ENCODE measurements around the gene CCBE1.
A peak's percentile ranks its signal among the peaks of the same experiment; 100 is the strongest.
"Not testable (repeated sequence)": the region's sequence is repeated elsewhere in the genome, so short reads cannot be mapped to it uniquely, and the experiment has no call there.

Gene CCBE1

GRCh38 chr18:59697236-59697932 is at the start of gene CCBE1:
Gene CCBE1 (minus strand): TSS chr18:59697423.
- peak in 1 of 3 experiments; percentile 3 for DNase-seq (ENCODE audit: low read depth in 3 of 3)

GRCh38 chr18:59744271-59744721 is 47.1 kb upstream of the CCBE1 start:
- no peak for DNase-seq (ENCODE audit: low read depth in 3 of 3)

GRCh38 chr18:59743566-59743965 is 46.3 kb upstream of the CCBE1 start:
- DNase-seq (ENCODE audit: low read depth in 3 of 3): no peak

GRCh38 chr18:59742325-59743111 is 45.3 kb upstream of the CCBE1 start:
- no peak for DNase-seq (ENCODE audit: low read depth in 3 of 3)

- no peak for DNase-seq (ENCODE audit: low read depth in 3 of 3)
These were observed 42.9 kb upstream of the CCBE1 start for GRCh38 chr18:59740141-59740540.

GRCh38 chr18:59737776-59738300 is 40.6 kb upstream of the CCBE1 start:
- DNase-seq (ENCODE audit: low read depth in 3 of 3): no peak

GRCh38 chr18:59737335-59737734 is 40.1 kb upstream of the CCBE1 start:
- not testable (repeated sequence) for DNase-seq (ENCODE audit: low read depth in 3 of 3)

GRCh38 chr18:59736061-59736460 is 38.8 kb upstream of the CCBE1 start:
- no peak for DNase-seq (ENCODE audit: low read depth in 3 of 3)

- DNase-seq (ENCODE audit: low read depth in 3 of 3): no peak
These were observed 38.1 kb upstream of the CCBE1 start for GRCh38 chr18:59735269-59735860.

- DNase-seq (ENCODE audit: low read depth in 3 of 3): no peak
These were observed 36.2 kb upstream of the CCBE1 start for GRCh38 chr18:59733421-59733820.

GRCh38 chr18:59730896-59731295 is 33.7 kb upstream of the CCBE1 start:
- DNase-seq (ENCODE audit: low read depth in 3 of 3): no peak

- DNase-seq (ENCODE audit: low read depth in 3 of 3): no peak
These were observed 32.6 kb upstream of the CCBE1 start for GRCh38 chr18:59729781-59730180.

GRCh38 chr18:59728816-59729215 is 31.6 kb upstream of the CCBE1 start:
- DNase-seq (ENCODE audit: low read depth in 3 of 3): no peak

- DNase-seq (ENCODE audit: low read depth in 3 of 3): no peak
These were observed 27.9 kb upstream of the CCBE1 start for GRCh38 chr18:59725142-59725541.

GRCh38 chr18:59724103-59724502 is 26.9 kb upstream of the CCBE1 start:
- DNase-seq (ENCODE audit: low read depth in 3 of 3): no peak

- DNase-seq (ENCODE audit: low read depth in 3 of 3): no peak
These were observed 24.7 kb upstream of the CCBE1 start for GRCh38 chr18:59721931-59722330.

- DNase-seq (ENCODE audit: low read depth in 3 of 3): no peak
These were observed 24.0 kb upstream of the CCBE1 start for GRCh38 chr18:59721211-59721610.

- no peak for DNase-seq (ENCODE audit: low read depth in 3 of 3)
These were observed 22.4 kb upstream of the CCBE1 start for GRCh38 chr18:59719544-59720181.

GRCh38 chr18:59718464-59719157 is 21.4 kb upstream of the CCBE1 start:
- DNase-seq (ENCODE audit: low read depth in 3 of 3): no peak

GRCh38 chr18:59718108-59718463 is 20.9 kb upstream of the CCBE1 start:
- DNase-seq (ENCODE audit: low read depth in 3 of 3): no peak

GRCh38 chr18:59717291-59717690 is 20.1 kb upstream of the CCBE1 start:
- no peak for DNase-seq (ENCODE audit: low read depth in 3 of 3)

All from stimulated activated CD4-positive, alpha-beta T cell treated with anti-CD3 and anti-CD28 coated beads, TNF-alpha, amount 100 ng/mL, for 4 hours (primary cell).